HCT116 (cell line): ENCODE measurements around the gene ENTPD3. TPM values are rescaled to one million over a fixed set of nuclear protein-coding genes. Genes with fewer than 3 reads are reported as not detected.

Source experiments
- ATAC-seq: fragments of 200-7000 bp; cut with Tn5 transposase; 2 replicates; pipeline ENCODE4 v1.9.1; 2020; ENCODE audit warnings: mild to moderate bottlenecking, moderate library complexity
- BruUV-seq: library from RNA; stranded (reverse); fragments of 400-500 nt; replicated peaks from 2 replicates; lab custom pipeline; 2021; lab: Mats Ljungman, UMichigan
- CTCF ChIA-PET: fragments of 300-600 bp; sonication (Branson Sonifier 250); formaldehyde crosslinking; loops from one replicate; lab custom pipeline; 2021; ENCODE audit warnings: antibody characterized with exemption; lab: Charles Lee
- POLR2A ChIA-PET: fragments of 300-600, 350-600 bp; sonication (Branson Sonifier 250); formaldehyde crosslinking; loops from one replicate; lab custom pipeline; 2021; ENCODE audit warnings: antibody characterized with exemption; lab: Charles Lee
- RAD21 ChIA-PET, 2 experiments: fragments of 300-600 bp; sonication (Branson Sonifier 250); formaldehyde crosslinking; loops; one replicate each; lab custom pipeline; 2023; ENCODE audit warnings: low total read pairs in 2 of 2; ENCODE audit not compliant: uncharacterized antibody in 2 of 2, unreplicated experiment in 2 of 2, low non-redundant PET in 1 of 2; lab: Charles Lee
- DNase-seq: peaks from one replicate; pipeline ENCODE4 v3.0.0-alpha.2; 2010; ENCODE audit warnings: low read depth, low spot score
- H2AFZ ChIP-seq: fragments of 200-600 bp; shearing (Covaris generic), sonication (generic); 2 replicates; pipeline ENCODE4 v1.6.1; 2017; ENCODE audit warnings: low read depth, mixed run types, mixed read lengths, antibody characterized with exemption, low read length; ENCODE audit not compliant: poor library complexity, severe bottlenecking
- H3K27ac ChIP-seq: 2 replicates; pipeline ENCODE4 v1.5.1; 2012; ENCODE audit warnings: low read depth, low read length
- H3K27me3 ChIP-seq: fragments of 200-600 bp; sonication (generic); 2 replicates; pipeline ENCODE4 v1.6.1; 2016; ENCODE audit warnings: mixed run types, low read length, mixed read lengths; ENCODE audit not compliant: insufficient read depth
- H3K36me3 ChIP-seq, 2 experiments: fragments of 200-500 bp in 1 of 2; fragments of 200-600 bp in 1 of 2; sonication (Bioruptor generic) in 1 of 2; sonication (generic) in 1 of 2; 2 replicates each; pipeline versions ENCODE4 v1.5.1 to v1.6.1; 2014 to 2016; ENCODE audit warnings: low read length in 2 of 2, inconsistent platforms in 1 of 2, mixed read lengths in 1 of 2, mixed run types in 1 of 2; ENCODE audit not compliant: insufficient read depth in 2 of 2, control insufficient read depth in 1 of 2
- H3K4me1 ChIP-seq, 2 experiments: fragments of 200-600 bp in 1 of 2; sonication (generic) in 1 of 2; 2 replicates each; pipeline versions ENCODE4 v1.5.1 to v1.6.1; 2012 to 2017; ENCODE audit warnings: low read length in 2 of 2, inconsistent platforms in 1 of 2, mild to moderate bottlenecking in 1 of 2, mixed read lengths in 1 of 2, mixed run types in 1 of 2, moderate library complexity in 1 of 2; ENCODE audit not compliant: insufficient read depth in 2 of 2, control insufficient read depth in 1 of 2
- H3K4me2 ChIP-seq: fragments of 200-600 bp; sonication (generic); 2 replicates; pipeline ENCODE4 v1.6.1; 2017; ENCODE audit warnings: mixed run types, low read length, mixed read lengths
- H3K4me3 ChIP-seq, 2 experiments: fragments of 200-600 bp in 1 of 2; sonication (generic) in 1 of 2; replicated peaks in 1 of 2; 2 replicates each; pipeline ENCODE4 v1.5.1; 2011 to 2016; ENCODE audit warnings: low read length in 2 of 2, control low read depth in 1 of 2, low read depth in 1 of 2, mild to moderate bottlenecking in 1 of 2, mixed read lengths in 1 of 2, mixed run types in 1 of 2
- H3K79me2 ChIP-seq: fragments of 200-600 bp; sonication (generic); 2 replicates; pipeline ENCODE4 v1.6.1; 2017; ENCODE audit warnings: mild to moderate bottlenecking, mixed run types, low read length, moderate library complexity, mixed read lengths; ENCODE audit not compliant: insufficient read depth
- H3K9ac ChIP-seq: fragments of 200-600 bp; sonication (generic); 2 replicates; pipeline ENCODE4 v1.6.1; 2016; ENCODE audit warnings: low read length, mixed read lengths
- H3K9me2 ChIP-seq: fragments of 200-600 bp; sonication (generic), shearing (Covaris generic); 2 replicates; pipeline ENCODE4 v1.6.1; 2017; ENCODE audit warnings: mixed run types, mild to moderate bottlenecking, moderate library complexity; ENCODE audit not compliant: insufficient read depth
- H3K9me3 ChIP-seq, 2 experiments: fragments of 200-500 bp in 1 of 2; fragments of 200-600 bp in 1 of 2; sonication (Bioruptor generic) in 1 of 2; sonication (generic) in 1 of 2; 2 replicates each; pipeline ENCODE4 v1.6.1; 2014 to 2017; ENCODE audit warnings: low read length in 2 of 2, mixed read lengths in 2 of 2, inconsistent platforms in 1 of 2, low read depth in 1 of 2, mild to moderate bottlenecking in 1 of 2, mixed run types in 1 of 2, moderate library complexity in 1 of 2; ENCODE audit not compliant: control insufficient read depth in 1 of 2, insufficient read depth in 1 of 2
- H4K20me1 ChIP-seq: fragments of 200-600 bp; sonication (generic), shearing (Covaris generic); 2 replicates; pipeline ENCODE4 v1.6.1; 2017; ENCODE audit warnings: mixed run types, mild to moderate bottlenecking, moderate library complexity; ENCODE audit not compliant: insufficient read depth
- CBX3 ChIP-seq: IDR thresholded peaks from 2 replicates; pipeline ENCODE4 v1.6.1; 2012; ENCODE audit warnings: low read depth
- CEBPB ChIP-seq: IDR thresholded peaks from 2 replicates; pipeline ENCODE4 v1.6.1; 2012; ENCODE audit warnings: low read depth
- CTCF ChIP-seq, 3 experiments: fragments of 200-600 bp in 1 of 3; sonication (generic) in 1 of 3; IDR thresholded peaks in 2 of 3; conservative IDR thresholded peaks in 1 of 3; 2 replicates each; pipeline ENCODE4 v1.5.1; 2012 to 2017; ENCODE audit warnings: low read depth in 2 of 3, low read length in 2 of 3, antibody characterized with exemption in 1 of 3, borderline replicate concordance in 1 of 3, control low read depth in 1 of 3, mild to moderate bottlenecking in 1 of 3, mixed read lengths in 1 of 3, mixed run types in 1 of 3, moderate library complexity in 1 of 3; ENCODE audit not compliant: insufficient read depth in 1 of 3
- EZH2 ChIP-seq: fragments of 200-600 bp; sonication (generic); IDR thresholded peaks from 2 replicates; pipeline ENCODE4 v1.6.1; 2017; ENCODE audit warnings: antibody characterized with exemption, mixed run types
- JUND ChIP-seq: IDR thresholded peaks from 2 replicates; pipeline ENCODE4 v1.6.1; 2012
- MAX ChIP-seq: IDR thresholded peaks from 2 replicates; pipeline ENCODE4 v1.6.1; 2012
- POLR2A ChIP-seq: IDR thresholded peaks from 2 replicates; pipeline ENCODE4 v1.7.0; 2011; ENCODE audit warnings: borderline replicate concordance; ENCODE audit not compliant: insufficient read depth, insufficient read length; ENCODE audit errors: extremely low read depth
- POLR2AphosphoS5 ChIP-seq: IDR thresholded peaks from 2 replicates; pipeline ENCODE4 v1.6.1; 2011; ENCODE audit warnings: mild to moderate bottlenecking, low read depth, low read length, moderate library complexity
- RAD21 ChIP-seq: IDR thresholded peaks from 2 replicates; pipeline ENCODE4 v1.6.1; 2012; ENCODE audit warnings: low read depth, mild to moderate bottlenecking
- SIN3A ChIP-seq: IDR thresholded peaks from 2 replicates; pipeline ENCODE4 v1.6.1; 2012; ENCODE audit warnings: low read depth
- SP1 ChIP-seq: IDR thresholded peaks from 2 replicates; pipeline ENCODE4 v1.6.1; 2012; ENCODE audit warnings: low read depth
- SRF ChIP-seq: IDR thresholded peaks from 2 replicates; pipeline ENCODE4 v1.6.1; 2012; ENCODE audit warnings: low read depth
- TCF7L2 ChIP-seq: IDR thresholded peaks from 2 replicates; pipeline ENCODE4 v1.7.0; 2011; ENCODE audit warnings: borderline replicate concordance, inconsistent platforms; ENCODE audit not compliant: insufficient read depth, insufficient read length; ENCODE audit errors: extremely low read depth
- YY1 ChIP-seq: IDR thresholded peaks from 2 replicates; pipeline ENCODE4 v1.6.1; 2011; ENCODE audit warnings: low read length, low read depth, moderate library complexity, mild to moderate bottlenecking; ENCODE audit not compliant: insufficient replicate concordance; ENCODE audit errors: extremely low read depth
- ZNF274 ChIP-seq: fragments of 200-500 bp; sonication (Bioruptor generic); IDR thresholded peaks from 2 replicates; pipeline ENCODE4 v1.6.1; 2014; ENCODE audit warnings: mild to moderate bottlenecking, low read depth, low read length, inconsistent platforms
- intact Hi-C: fragments of 100-400 bp; cut with micrococcal nuclease; formaldehyde crosslinking; loops from 2 replicates; pipeline ENCODE4 v1.10.0; 2022
- total RNA-seq: library from RNA; stranded (reverse); gene quantifications from one replicate; pipeline ENCODE4 v1.2.1, GENCODE V29; 2021; ENCODE audit not compliant: unreplicated experiment
- TF ChIP-seq, protein P1 (sequence below): IDR thresholded peaks from 2 replicates; pipeline ENCODE4 v1.6.1; 2012
- TF ChIP-seq, protein P2 (sequence below): IDR thresholded peaks from 2 replicates; pipeline ENCODE4 v1.6.1; 2012; ENCODE audit warnings: low read depth

ENTPD3 gene
- total RNA-seq, 1 experiment from 2014 or later: not detected

GRCh38 chr3:40445062-40445461, 58.1 kb downstream of the ENTPD3 start:
- RAD21 ChIA-PET: no interaction called here
- H4K20me1 ChIP-seq: no peaks in the 10 kb centered on the region
- no TSS peak for BruUV-seq
- H3K79me2 ChIP-seq: no peaks in the 10 kb centered on the region
- DNase-seq: no peak
- no peak overlapping the region for H3K4me2 ChIP-seq
- H3K9ac ChIP-seq: no peak overlapping the region
- H3K9me3 ChIP-seq: no peaks in the 10 kb centered on the region
- no peaks in the 10 kb centered on the region for H3K27me3 ChIP-seq
- H3K9me2 ChIP-seq: no peaks in the 10 kb centered on the region
- intact Hi-C loops: no loop called here
- no peaks in the 10 kb centered on the region for H3K36me3 ChIP-seq
- no peak overlapping the region for H2AFZ ChIP-seq
- no peak overlapping the region for H3K27ac ChIP-seq
- TF ChIP-seq CEBPB: no peak
- no peak for TF ChIP-seq YY1
- no peak for TF ChIP-seq EZH2
- TF ChIP-seq TCF7L2: no peak
- no peak for TF ChIP-seq POLR2A
- TF ChIP-seq, all 23 proteins: peak for 0
- ATAC-seq: no peak
- ChIA-PET CTCF (no interaction called here), POLR2A (no interaction called here)
- Histone ChIP-seq H3K4me3 (no peak overlapping the region), H3K4me1 (no peaks in the 10 kb centered on the region)

GRCh38 chr3:40445880-40446279, 58.9 kb downstream of the ENTPD3 start:
- H3K27ac ChIP-seq: no peak overlapping the region
- no peak for DNase-seq
- H4K20me1 ChIP-seq: no peaks in the 10 kb centered on the region
- RAD21 ChIA-PET: no interaction called here
- no peaks in the 10 kb centered on the region for H3K9me2 ChIP-seq
- CTCF ChIA-PET: no interaction called here
- no peaks in the 10 kb centered on the region for H3K27me3 ChIP-seq
- POLR2A ChIA-PET: no interaction called here
- no peaks in the 10 kb centered on the region for H3K4me1 ChIP-seq
- H2AFZ ChIP-seq: no peak overlapping the region
- H3K9ac ChIP-seq: no peak overlapping the region
- no peaks in the 10 kb centered on the region for H3K79me2 ChIP-seq
- no peak for ATAC-seq
- H3K4me3 ChIP-seq: no peak overlapping the region
- intact Hi-C loops: no loop called here
- H3K9me3 ChIP-seq: no peaks in the 10 kb centered on the region
- no TSS peak for BruUV-seq
- H3K36me3 ChIP-seq: no peaks in the 10 kb centered on the region
- no peak overlapping the region for H3K4me2 ChIP-seq
- TF ChIP-seq EZH2 (no peak), ZNF274 (no peak), CBX3 (no peak), POLR2A (no peak), SIN3A (no peak), SRF (no peak), CTCF (IDR thresholded peaks at IDR 0.05 in 2 of 3, conservative IDR thresholded peaks at IDR 0.05 in 1 of 3; ENCODE audit: borderline replicate concordance in 1 of 3, insufficient read depth in 1 of 3, low read depth in 2 of 3, low read length in 2 of 3) (no peak), RAD21 (no peak), JUND (no peak), CEBPB (no peak), POLR2AphosphoS5 (no peak), SP1 (no peak), MAX (no peak)
- TF ChIP-seq, protein P1, sequence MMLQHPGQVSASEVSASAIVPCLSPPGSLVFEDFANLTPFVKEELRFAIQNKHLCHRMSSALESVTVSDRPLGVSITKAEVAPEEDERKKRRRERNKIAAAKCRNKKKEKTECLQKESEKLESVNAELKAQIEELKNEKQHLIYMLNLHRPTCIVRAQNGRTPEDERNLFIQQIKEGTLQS: no peak
- TF ChIP-seq, protein P2, sequence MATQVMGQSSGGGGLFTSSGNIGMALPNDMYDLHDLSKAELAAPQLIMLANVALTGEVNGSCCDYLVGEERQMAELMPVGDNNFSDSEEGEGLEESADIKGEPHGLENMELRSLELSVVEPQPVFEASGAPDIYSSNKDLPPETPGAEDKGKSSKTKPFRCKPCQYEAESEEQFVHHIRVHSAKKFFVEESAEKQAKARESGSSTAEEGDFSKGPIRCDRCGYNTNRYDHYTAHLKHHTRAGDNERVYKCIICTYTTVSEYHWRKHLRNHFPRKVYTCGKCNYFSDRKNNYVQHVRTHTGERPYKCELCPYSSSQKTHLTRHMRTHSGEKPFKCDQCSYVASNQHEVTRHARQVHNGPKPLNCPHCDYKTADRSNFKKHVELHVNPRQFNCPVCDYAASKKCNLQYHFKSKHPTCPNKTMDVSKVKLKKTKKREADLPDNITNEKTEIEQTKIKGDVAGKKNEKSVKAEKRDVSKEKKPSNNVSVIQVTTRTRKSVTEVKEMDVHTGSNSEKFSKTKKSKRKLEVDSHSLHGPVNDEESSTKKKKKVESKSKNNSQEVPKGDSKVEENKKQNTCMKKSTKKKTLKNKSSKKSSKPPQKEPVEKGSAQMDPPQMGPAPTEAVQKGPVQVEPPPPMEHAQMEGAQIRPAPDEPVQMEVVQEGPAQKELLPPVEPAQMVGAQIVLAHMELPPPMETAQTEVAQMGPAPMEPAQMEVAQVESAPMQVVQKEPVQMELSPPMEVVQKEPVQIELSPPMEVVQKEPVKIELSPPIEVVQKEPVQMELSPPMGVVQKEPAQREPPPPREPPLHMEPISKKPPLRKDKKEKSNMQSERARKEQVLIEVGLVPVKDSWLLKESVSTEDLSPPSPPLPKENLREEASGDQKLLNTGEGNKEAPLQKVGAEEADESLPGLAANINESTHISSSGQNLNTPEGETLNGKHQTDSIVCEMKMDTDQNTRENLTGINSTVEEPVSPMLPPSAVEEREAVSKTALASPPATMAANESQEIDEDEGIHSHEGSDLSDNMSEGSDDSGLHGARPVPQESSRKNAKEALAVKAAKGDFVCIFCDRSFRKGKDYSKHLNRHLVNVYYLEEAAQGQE: no peak
